Activated CD4-positive, alpha-beta T cell treated with anti-CD3 and anti-CD28 coated beads, Interleukin-2, amount 10 ng/mL, durations not matched to agents 24 days and 14 days (primary cell): ENCODE results near the gene IPPK. TPM values are rescaled to one million over a fixed set of nuclear protein-coding genes. Genes with fewer than 3 reads are reported as not detected.
"Not testable (repeated sequence)": the region's sequence is repeated elsewhere in the genome, so short reads cannot be mapped to it uniquely, and the experiment has no call there.

Experiments
- DNase-seq: peaks from one replicate; pipeline ENCODE4 v3.0.0; 2022
- H3K27ac Mint-ChIP-seq: one replicate; pipeline ENCODE4 v1.8.0; 2022; ENCODE audit warnings: mild to moderate bottlenecking, mixed read lengths
- H3K27me3 Mint-ChIP-seq: one replicate; pipeline ENCODE4 v1.8.0; 2022; ENCODE audit warnings: mixed read lengths
- H3K36me3 Mint-ChIP-seq: one replicate; pipeline ENCODE4 v1.8.0; 2022; ENCODE audit warnings: low read depth, mild to moderate bottlenecking, mixed read lengths
- H3K4me1 Mint-ChIP-seq: one replicate; pipeline ENCODE4 v1.8.0; 2021; ENCODE audit warnings: mixed read lengths
- H3K4me3 Mint-ChIP-seq: one replicate; pipeline ENCODE4 v1.8.0; 2022; ENCODE audit warnings: mild to moderate bottlenecking, moderate library complexity, mixed read lengths
- H3K9me3 Mint-ChIP-seq: one replicate; pipeline ENCODE4 v1.8.0; 2021; ENCODE audit warnings: mixed read lengths
- intact Hi-C: fragments of 100-400 bp; cut with micrococcal nuclease; formaldehyde crosslinking; loops from one replicate; pipeline ENCODE4 v1.15.1; 2023
- total RNA-seq: library from RNA; stranded (reverse); gene quantifications from 2 replicates; pipeline ENCODE4 v1.2.3, GENCODE V29; 2022

The IPPK gene
- total RNA-seq, 1 donor from 2014 or later: 13.5 TPM

DNA sequence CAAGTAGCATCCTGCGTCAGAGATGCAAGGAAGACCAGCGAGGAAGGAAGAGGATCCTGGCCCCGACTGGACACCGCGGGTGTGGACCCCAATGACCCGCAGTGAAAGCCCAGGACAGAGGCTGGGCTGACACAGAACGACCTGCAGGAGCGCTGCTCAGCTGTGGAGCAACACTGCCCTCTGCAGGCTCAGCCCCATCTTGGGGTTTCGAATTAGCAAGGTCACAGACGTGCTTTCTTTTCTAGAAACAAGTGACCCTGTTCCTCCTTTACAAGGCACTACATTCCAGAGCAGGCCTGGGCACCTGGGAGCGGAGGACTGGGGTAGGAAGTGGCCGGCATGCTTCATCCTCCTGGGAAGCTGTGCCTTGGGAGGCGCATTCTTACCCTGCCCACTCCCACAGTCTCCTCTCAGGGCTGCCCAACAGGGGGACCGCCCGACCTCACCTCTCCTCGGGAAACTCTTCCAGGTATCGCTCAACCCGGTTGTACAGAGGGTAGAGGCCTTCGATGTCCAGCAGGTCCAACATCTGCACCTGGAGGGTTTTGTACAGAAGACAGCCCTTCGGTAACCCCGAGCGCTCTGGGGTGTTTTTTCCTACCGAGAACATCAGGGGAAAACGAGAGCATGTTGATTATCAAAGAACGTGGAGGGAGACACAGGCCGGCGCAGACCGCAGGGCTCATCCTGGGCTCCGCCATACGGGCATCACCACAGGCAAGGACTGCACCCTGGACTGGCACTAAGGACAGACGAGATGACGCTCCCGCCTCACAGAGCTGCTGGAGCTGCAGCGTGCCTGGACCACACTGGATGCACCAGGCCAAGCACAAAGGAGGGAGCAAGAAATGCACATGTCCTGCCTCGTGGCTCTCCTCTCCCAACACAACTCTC, 35.0 kb downstream of the IPPK start:
- Mint-ChIP-seq H3K9me3 (no peaks in the 10 kb centered on the region), H3K36me3 (peaks cover 51% of the 10 kb centered on the region), H3K27ac (no peak overlapping the region), H3K27me3 (no peaks in the 10 kb centered on the region), H3K4me1 (peaks cover 8% of the 10 kb centered on the region), H3K4me3 (no peak overlapping the region)
- DNase-seq: peak; percentile 90
- intact Hi-C loops: loop anchor here (2.0 to 10.0 kb wide), 2 partner anchors 340 to 496 kb away; partner anchors contain the start of gene IARS1

DNA sequence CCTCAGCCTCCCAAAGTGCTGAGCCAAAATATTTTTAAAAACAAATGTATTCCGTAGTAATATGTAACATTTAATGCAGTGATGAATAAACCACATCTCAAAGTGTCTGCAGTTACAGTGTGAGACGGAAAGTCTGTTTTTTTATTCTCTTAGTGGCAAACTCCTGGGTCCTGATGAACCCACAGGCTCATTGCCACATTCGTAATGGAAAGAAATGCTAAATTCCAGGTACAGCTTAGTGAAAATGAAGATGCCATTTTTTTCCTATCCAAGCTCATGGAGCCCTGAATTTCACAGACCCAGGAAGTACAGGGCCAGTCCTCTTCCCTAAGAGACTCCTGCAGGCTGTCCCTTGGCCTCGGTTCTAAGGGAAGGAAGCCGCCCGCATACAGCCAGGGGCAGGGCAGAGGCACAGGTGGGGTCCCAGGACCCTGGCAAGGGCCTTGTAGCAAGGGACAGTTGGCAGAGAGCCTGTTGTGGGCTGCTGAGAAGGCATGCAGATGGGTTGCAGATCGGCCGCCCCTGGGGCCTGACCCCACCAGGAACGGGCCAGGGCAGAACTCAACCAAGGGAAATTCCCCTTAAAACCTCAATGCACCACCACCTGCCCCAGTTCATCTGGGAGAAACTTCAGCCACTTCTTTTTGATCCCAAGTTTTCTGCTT, 36.2 kb downstream of the IPPK start:
- Mint-ChIP-seq H3K4me3 (no peak overlapping the region), H3K4me1 (peaks cover 8% of the 10 kb centered on the region), H3K27ac (no peak overlapping the region), H3K27me3 (no peaks in the 10 kb centered on the region), H3K9me3 (no peaks in the 10 kb centered on the region), H3K36me3 (peaks cover 52% of the 10 kb centered on the region)
- intact Hi-C loops: loop anchor here (2.0 to 10.0 kb wide), 2 partner anchors 339 to 495 kb away; partner anchors contain the start of gene IARS1
- DNase-seq: no peak

DNA sequence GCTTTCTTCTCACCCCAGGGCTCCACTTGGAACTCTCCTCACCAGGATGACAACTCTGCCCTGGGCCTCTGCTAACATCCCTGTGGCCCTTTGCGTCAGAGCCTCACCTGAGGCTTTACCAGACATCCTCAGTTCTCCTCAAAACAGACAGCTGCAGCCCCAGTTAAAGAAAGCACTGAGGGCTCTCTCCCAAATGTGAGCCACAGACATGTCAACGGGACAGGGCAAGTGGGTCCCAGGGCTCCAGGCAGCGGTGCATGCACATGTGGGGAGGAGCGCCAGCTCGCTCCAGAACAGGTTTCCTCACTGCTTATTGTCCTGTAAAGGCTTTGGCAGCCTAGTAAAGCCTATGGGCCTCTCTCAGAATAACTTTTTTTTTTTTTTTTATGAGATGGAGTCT, 37.3 kb downstream of the IPPK start:
- no peak overlapping the region for H3K27ac Mint-ChIP-seq
- H3K27me3 Mint-ChIP-seq: no peaks in the 10 kb centered on the region
- intact Hi-C loops: loop anchor here (1.0 to 10.0 kb wide), 2 partner anchors 307 to 338 kb away; partner anchors contain the start of genes CENPP, IARS1 and NOL8
- no peak overlapping the region for H3K4me3 Mint-ChIP-seq
- peaks cover 8% of the 10 kb centered on the region for H3K4me1 Mint-ChIP-seq
- no peaks in the 10 kb centered on the region for H3K9me3 Mint-ChIP-seq
- DNase-seq: no peak
- peaks cover 53% of the 10 kb centered on the region for H3K36me3 Mint-ChIP-seq

DNA sequence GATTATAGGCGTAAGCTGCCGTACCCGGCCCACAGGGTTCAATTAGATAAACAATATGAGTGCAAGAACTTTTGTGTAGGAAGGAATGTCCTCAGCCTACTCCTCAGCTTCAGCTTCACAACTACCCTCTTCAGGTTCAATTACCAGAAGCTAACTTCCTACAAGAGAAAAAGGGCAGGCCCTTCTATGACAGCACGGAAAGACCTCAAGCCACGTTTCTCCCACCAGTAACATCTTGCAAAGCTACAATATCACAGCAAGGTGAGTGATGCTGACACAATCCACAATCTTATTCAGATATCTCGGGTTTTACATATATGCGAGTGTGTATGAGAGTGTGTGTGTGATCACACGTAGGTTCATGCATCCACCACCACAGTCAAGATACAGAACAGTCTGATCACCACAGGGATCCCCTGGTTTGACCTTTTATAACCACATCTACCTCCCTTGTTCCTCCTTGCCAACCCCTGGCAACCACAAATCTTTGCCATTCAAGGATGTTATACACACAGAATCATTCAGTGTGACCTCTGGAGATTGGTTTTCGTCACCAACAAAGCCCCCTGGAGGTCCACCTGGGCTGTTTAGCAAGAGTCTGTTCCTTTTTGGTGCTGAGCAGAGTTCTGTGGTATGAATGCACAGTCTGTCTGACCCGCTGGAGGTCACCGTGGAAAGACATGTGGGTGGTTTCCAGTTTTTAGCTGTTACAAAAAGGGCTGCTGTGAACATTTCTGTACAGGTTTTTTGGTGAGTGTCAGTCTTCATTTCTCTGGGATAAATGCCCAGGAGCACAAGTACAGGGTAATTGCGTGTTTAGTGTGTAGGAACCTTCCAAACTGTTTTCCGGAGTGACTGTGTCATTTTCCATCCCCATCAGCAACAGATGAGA, 38.2 kb downstream of the IPPK start:
- no peak for DNase-seq
- Mint-ChIP-seq H3K4me3 (peak overlapping the region; percentile 3), H3K27me3 (no peaks in the 10 kb centered on the region), H3K27ac (peak overlapping the region; percentile 83), H3K9me3 (no peaks in the 10 kb centered on the region), H3K4me1 (peaks cover 8% of the 10 kb centered on the region), H3K36me3 (peaks cover 59% of the 10 kb centered on the region)
- intact Hi-C loops: loop anchor here (1.0 to 10.0 kb wide), 2 partner anchors 306 to 337 kb away; partner anchors contain the start of genes CENPP, IARS1 and NOL8

DNA sequence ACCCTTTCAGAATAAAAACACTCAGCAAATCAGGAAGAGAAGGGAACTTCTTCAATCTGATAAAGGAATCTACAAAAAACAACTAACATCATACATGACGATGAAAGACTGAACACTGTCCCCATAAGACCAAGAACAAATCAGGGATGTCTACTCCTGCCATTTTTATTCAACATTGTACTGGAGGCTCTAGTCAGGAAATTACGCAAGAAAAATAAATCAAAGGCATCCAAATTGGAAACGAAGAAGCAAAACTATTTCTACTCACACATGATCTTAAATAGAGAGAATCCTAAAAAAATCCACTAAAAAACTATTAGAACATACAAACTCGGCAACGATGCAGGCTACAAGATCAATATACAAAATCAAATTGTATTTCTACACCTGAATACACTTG, 42.3 kb downstream of the IPPK start:
- no peak for DNase-seq
- no peak overlapping the region for H3K27ac Mint-ChIP-seq
- H3K36me3 Mint-ChIP-seq: peaks cover 53% of the 10 kb centered on the region
- no peaks in the 10 kb centered on the region for H3K27me3 Mint-ChIP-seq
- no peaks in the 10 kb centered on the region for H3K9me3 Mint-ChIP-seq
- H3K4me1 Mint-ChIP-seq: peaks cover 12% of the 10 kb centered on the region
- H3K4me3 Mint-ChIP-seq: no peak overlapping the region
- intact Hi-C loops: no loop called here

DNA sequence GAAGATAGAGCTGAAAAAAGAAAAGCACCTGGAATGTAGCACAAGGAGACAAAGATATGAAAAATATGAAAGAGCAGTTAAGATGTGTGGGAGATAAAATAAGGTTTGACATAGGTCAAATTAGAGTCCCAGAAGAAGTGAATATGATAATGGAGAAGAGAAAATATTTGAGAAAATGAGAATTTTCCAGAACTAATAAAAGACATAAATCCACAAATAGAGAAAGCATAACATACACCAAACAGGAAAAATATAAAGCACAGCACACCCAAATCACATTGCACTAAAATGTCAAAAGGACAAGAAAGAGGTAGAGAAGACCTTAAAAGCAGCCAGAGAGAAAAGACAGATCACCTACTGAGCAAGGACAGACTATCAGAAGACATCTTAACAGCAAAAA, 43.4 kb downstream of the IPPK start:
- Mint-ChIP-seq H3K27ac (no peak overlapping the region), H3K9me3 (no peaks in the 10 kb centered on the region), H3K4me1 (peaks cover 7% of the 10 kb centered on the region), H3K4me3 (no peak overlapping the region), H3K36me3 (peaks cover 45% of the 10 kb centered on the region), H3K27me3 (no peaks in the 10 kb centered on the region)
- DNase-seq: no peak
- intact Hi-C loops: no loop called here

DNA sequence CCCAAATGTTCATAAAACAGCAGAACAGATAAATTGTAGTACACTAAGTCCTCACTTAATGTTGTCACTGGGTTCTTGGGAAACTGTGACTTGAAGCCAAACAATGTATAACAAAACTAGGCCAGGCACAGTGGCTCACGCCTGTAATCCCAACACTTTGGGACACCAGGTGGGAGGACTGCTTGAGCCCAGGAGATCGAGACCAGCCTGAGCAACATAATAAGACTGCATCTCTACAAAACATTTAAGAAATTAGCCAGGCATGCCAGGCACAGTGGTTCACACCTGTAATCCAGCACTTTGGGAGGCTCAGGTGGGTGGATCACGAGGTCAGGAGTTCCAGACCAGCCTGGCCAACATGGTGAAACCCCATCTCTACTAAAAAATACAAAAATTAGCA, 46.0 kb downstream of the IPPK start:
- intact Hi-C loops, H3K4me1 Mint-ChIP-seq, H3K9me3 Mint-ChIP-seq, H3K4me3 Mint-ChIP-seq, H3K27ac Mint-ChIP-seq, DNase-seq, H3K27me3 Mint-ChIP-seq: not testable (repeated sequence)
- peaks cover 37% of the 10 kb centered on the region for H3K36me3 Mint-ChIP-seq

DNA sequence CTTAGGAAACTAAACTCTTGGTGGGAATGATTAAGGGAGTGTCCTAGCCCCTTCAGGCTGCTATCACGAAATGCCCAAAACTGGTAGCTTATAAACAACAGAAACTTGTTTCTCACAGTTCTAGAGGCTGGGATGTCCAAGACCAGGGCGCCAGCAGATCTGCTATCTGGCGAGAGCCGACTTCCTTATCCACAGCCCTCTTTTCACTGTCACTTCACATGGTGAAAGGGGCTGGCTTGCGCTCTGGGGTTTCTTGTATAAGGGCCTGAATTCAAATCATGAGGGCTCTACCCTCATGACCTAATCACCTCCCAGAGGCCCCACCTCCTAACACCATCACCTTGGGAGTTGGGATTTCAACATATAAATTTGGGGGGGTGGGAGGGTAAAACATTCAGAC, 49.1 kb downstream of the IPPK start:
- no peaks in the 10 kb centered on the region for H3K9me3 Mint-ChIP-seq
- H3K27me3 Mint-ChIP-seq: no peaks in the 10 kb centered on the region
- no peak overlapping the region for H3K27ac Mint-ChIP-seq
- H3K4me3 Mint-ChIP-seq: no peak overlapping the region
- peaks cover 4% of the 10 kb centered on the region for H3K4me1 Mint-ChIP-seq
- no peak for DNase-seq
- peaks cover 24% of the 10 kb centered on the region for H3K36me3 Mint-ChIP-seq
- intact Hi-C loops: no loop called here

DNA sequence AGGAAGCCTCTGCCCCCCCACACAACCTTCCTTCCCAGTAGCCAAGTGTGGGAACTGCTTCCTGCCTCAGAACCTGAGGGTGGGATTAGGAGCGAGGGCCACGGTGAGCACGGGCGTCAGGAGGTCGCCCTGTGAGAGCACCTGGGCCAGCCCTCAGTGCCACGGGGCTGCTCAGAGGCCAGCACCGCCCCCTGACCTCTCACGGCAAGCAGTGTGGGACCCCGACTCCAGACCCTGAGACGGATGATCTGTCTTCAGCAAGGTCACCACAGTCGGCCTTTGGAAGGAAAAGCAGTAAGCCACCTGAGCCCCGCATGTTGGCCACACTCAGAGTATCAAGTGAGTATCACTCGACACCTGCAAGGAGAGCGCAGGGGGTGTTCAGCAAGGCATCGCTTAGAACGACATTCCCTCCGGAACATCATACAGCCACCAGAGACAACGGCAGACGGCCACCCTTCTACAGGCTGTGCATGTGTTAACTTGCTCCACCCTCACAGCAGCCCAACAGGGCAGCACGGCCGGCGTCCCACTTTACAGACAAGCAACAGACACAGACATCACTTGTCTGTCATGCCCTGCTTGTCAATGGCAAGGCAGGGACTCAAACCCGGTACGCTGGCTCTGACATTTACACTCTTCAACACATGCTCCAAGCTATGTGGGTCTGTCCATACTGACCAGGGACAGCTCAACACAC, 50.2 kb downstream of the IPPK start:
- peaks cover 28% of the 10 kb centered on the region for H3K36me3 Mint-ChIP-seq

DNA sequence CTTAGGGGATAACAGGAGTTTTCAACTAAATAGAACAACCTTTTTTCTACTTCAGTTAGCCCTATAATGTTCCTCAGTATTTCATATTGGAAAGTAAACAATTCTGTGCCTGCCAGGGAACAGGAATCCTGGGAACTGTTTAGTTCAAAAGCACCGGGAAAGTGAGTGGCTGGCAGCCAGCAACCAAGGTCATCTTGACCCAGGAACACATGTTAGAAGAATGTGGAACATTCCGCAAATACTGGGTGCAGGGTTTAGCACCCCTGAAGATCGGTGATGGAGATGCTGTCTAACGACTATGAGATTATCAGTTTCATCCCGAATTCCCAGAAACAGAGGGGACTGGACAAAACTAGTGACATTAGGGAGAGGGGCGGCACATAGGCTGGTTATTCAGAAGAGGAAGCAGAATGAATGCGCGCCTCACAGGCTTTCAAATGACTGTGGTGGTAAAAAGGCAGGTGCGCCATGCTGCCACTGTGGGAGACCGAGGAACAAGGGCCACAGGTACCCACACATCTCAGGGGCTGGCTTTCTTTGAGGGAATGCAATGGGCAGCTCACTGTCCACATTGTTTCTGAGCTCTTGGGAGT, 51.2 kb downstream of the IPPK start:
- no peaks in the 10 kb centered on the region for H3K9me3 Mint-ChIP-seq
- no peak for DNase-seq
- peaks cover 28% of the 10 kb centered on the region for H3K36me3 Mint-ChIP-seq
- H3K27ac Mint-ChIP-seq: no peak overlapping the region
- H3K4me1 Mint-ChIP-seq: no peaks in the 10 kb centered on the region
- H3K4me3 Mint-ChIP-seq: no peak overlapping the region
- H3K27me3 Mint-ChIP-seq: no peaks in the 10 kb centered on the region
- intact Hi-C loops: no loop called here

More for the DNA sequence above, 50.2 kb downstream of the IPPK start:
- no peak overlapping the region for H3K27ac Mint-ChIP-seq
- H3K27me3 Mint-ChIP-seq: no peaks in the 10 kb centered on the region
- H3K4me3 Mint-ChIP-seq: no peak overlapping the region
- H3K4me1 Mint-ChIP-seq: no peaks in the 10 kb centered on the region
- intact Hi-C loops: no loop called here
- no peak for DNase-seq
- no peaks in the 10 kb centered on the region for H3K9me3 Mint-ChIP-seq

DNA sequence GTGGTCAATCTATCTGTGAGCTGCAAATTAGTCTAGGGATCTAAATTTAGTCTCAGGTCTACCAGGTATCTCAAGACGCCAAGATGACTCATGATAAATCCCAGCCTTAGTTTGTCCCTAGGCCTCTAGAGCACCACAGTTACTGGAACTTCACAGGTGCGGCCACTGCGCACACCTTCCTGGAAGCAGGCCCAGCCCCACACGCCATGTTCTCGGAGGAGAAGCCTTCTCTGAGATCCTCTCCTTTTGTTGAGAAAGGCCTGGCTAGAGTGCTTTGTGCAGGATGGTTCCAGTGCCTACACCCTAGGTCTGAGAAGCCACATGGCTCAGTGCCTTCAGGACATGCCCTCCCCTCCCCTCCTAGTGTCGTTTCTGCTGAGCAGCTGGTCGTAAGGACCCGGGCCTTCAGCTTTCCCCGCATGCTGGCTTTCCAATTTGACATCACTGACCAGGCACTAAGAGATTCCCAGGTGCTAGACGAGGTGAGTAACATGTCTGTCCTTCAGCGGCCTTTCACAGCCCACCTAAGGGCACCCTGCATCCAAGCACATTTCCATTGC, 51.9 kb downstream of the IPPK start:
- intact Hi-C loops: no loop called here
- Mint-ChIP-seq H3K36me3 (peaks cover 30% of the 10 kb centered on the region), H3K4me3 (no peak overlapping the region), H3K9me3 (no peaks in the 10 kb centered on the region), H3K4me1 (no peaks in the 10 kb centered on the region), H3K27me3 (no peaks in the 10 kb centered on the region), H3K27ac (no peak overlapping the region)
- DNase-seq: no peak

DNA sequence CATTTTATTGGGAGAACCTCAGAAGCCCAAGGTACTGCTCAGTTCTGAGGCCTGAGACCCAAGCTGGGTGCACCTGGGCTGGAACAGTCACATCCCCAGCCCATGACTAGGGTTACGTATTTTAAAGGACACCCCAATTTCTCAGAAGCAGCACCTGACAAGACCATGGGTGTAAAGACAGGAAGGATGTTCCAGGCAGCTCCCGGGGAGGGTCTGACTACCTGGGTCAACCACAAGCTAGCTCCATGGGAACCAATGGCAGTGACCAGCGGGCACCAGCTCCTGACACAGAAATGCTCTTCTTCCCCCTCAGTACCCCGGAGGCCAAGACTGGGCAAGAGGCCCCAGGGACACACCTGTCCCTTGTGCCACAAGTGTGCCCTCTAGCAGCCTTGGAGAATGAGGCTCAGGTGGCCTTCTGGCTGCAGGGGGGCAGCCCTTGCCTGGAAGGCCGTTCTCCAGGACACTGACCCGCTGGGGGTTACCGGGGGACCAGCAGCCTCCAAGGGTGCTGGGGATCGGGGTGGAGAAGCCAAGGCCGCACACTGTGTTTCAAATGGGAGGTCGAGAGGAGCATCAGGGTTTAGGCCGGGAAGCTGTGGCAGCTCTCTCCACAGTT, 52.6 kb downstream of the IPPK start:
- Mint-ChIP-seq H3K27me3 (no peaks in the 10 kb centered on the region), H3K27ac (peak overlapping the region; percentile 41), H3K4me3 (no peak overlapping the region), H3K36me3 (peaks cover 31% of the 10 kb centered on the region), H3K9me3 (no peaks in the 10 kb centered on the region), H3K4me1 (no peaks in the 10 kb centered on the region)
- intact Hi-C loops: no loop called here
- DNase-seq: no peak
